RWPE2 (cell line): ENCODE results near the gene ANK3.

ENCODE experiments used
- ATAC-seq: fragments of 200-7000 bp; cut with Tn5 transposase; 3 replicates; pipeline ENCODE4 v1.9.1; 2021; ENCODE audit warnings: low read depth
- DNase-seq: peaks from one replicate; pipeline ENCODE4 v3.0.0-alpha.2; 2020; ENCODE audit warnings: low spot score
- H3K27ac ChIP-seq: fragments of 450-650 bp; 2 replicates; pipeline ENCODE4 v1.5.1; 2017; ENCODE audit warnings: mild to moderate bottlenecking; ENCODE audit not compliant: poor library complexity, severe bottlenecking
- H3K27me3 ChIP-seq: fragments of 250-450 bp; sonication (Bioruptor Pico); 2 replicates; pipeline ENCODE4 v1.5.1; 2021; ENCODE audit warnings: mild to moderate bottlenecking, moderate library complexity; ENCODE audit not compliant: insufficient read depth, poor library complexity, severe bottlenecking
- H3K36me3 ChIP-seq: fragments of 250-450 bp; sonication (Bioruptor Pico); 2 replicates; pipeline ENCODE4 v1.5.1; 2020; ENCODE audit warnings: low read depth, mild to moderate bottlenecking, moderate library complexity
- H3K4me1 ChIP-seq: fragments of 250-450 bp; sonication (Bioruptor Pico); 2 replicates; pipeline ENCODE4 v1.5.1; 2021; ENCODE audit warnings: mild to moderate bottlenecking, moderate library complexity; ENCODE audit not compliant: insufficient read depth, poor library complexity, severe bottlenecking
- H3K4me3 ChIP-seq: fragments of 250-450 bp; sonication (Bioruptor Pico); 2 replicates; pipeline ENCODE4 v1.5.1; 2021; ENCODE audit warnings: mild to moderate bottlenecking, moderate library complexity; ENCODE audit not compliant: severe bottlenecking
- H3K9me3 ChIP-seq: fragments of 250-450 bp; sonication (Bioruptor Pico); 2 replicates; pipeline ENCODE4 v1.5.1; 2021; ENCODE audit warnings: mild to moderate bottlenecking, moderate library complexity; ENCODE audit not compliant: severe bottlenecking
- TF ChIP-seq, protein P1 (sequence below): fragments of 450-650 bp; IDR thresholded peaks from one replicate; pipeline ENCODE4 v1.5.1; 2017; ENCODE audit warnings: mild to moderate bottlenecking, moderate library complexity; ENCODE audit not compliant: poor library complexity, severe bottlenecking

Gene ANK3

DNA sequence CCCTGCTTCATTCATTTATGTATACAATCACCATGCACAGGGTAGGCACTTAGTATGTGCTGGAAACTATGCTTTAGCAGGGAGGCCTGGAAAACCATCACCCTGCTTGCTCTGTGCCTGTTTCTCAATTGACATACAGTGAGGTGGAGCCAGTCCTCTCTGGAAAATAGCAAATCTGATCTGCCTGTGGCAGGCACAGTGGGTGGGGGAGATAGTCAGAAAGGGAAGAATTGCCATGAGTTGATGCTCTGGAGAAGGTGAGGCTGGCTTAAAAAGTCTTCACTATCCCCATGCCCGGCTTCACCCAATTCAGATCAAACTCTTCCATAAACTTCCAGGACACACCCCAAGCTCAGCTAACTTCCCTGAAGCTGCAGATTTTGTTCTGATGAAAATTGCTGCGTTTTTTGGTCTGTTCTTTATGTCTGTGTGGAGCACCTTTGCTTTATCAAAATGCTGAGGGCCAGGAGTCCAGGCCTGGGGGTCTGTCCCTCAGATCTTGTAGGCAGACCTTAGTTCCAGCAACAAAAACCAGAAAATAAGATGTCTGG, 84.8 kb downstream of the ANK3 start:
- H3K4me1 ChIP-seq = no peaks in the 10 kb centered on the region
- no peaks in the 10 kb centered on the region for H3K36me3 ChIP-seq
- TF ChIP-seq, protein P1, sequence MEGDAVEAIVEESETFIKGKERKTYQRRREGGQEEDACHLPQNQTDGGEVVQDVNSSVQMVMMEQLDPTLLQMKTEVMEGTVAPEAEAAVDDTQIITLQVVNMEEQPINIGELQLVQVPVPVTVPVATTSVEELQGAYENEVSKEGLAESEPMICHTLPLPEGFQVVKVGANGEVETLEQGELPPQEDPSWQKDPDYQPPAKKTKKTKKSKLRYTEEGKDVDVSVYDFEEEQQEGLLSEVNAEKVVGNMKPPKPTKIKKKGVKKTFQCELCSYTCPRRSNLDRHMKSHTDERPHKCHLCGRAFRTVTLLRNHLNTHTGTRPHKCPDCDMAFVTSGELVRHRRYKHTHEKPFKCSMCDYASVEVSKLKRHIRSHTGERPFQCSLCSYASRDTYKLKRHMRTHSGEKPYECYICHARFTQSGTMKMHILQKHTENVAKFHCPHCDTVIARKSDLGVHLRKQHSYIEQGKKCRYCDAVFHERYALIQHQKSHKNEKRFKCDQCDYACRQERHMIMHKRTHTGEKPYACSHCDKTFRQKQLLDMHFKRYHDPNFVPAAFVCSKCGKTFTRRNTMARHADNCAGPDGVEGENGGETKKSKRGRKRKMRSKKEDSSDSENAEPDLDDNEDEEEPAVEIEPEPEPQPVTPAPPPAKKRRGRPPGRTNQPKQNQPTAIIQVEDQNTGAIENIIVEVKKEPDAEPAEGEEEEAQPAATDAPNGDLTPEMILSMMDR = no peak
- DNase-seq = no peak
- no peaks in the 10 kb centered on the region for H3K9me3 ChIP-seq
- no peaks in the 10 kb centered on the region for H3K27me3 ChIP-seq
- H3K27ac ChIP-seq = no peak overlapping the region
- ATAC-seq = no peak
- H3K4me3 ChIP-seq = no peak overlapping the region

DNA sequence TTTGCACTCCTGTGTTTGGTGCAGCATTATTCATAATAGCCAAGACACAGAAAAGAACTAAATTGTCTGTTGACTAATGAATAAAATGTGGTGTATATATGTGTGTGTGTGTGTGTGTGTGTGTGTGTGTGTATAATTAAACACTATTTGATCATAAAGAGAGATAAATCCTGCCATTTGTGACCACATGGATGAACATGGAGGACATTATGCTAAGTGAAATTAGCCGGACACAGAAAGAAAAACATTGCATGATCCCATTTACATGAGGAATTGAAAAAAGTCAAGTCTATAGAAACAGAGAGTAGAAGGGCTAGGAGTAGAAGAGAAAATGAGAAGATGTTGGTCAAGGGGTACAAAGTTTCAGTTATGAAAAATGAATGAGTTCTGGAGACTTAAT, 85.9 kb downstream of the ANK3 start:
- no peaks in the 10 kb centered on the region for H3K27me3 ChIP-seq
- no peaks in the 10 kb centered on the region for H3K9me3 ChIP-seq
- H3K4me3 ChIP-seq = no peak overlapping the region
- H3K4me1 ChIP-seq = no peaks in the 10 kb centered on the region
- DNase-seq (no peak), ATAC-seq (no peak)
- no peaks in the 10 kb centered on the region for H3K36me3 ChIP-seq
- TF ChIP-seq, protein P1 = no peak
- H3K27ac ChIP-seq = no peak overlapping the region

DNA sequence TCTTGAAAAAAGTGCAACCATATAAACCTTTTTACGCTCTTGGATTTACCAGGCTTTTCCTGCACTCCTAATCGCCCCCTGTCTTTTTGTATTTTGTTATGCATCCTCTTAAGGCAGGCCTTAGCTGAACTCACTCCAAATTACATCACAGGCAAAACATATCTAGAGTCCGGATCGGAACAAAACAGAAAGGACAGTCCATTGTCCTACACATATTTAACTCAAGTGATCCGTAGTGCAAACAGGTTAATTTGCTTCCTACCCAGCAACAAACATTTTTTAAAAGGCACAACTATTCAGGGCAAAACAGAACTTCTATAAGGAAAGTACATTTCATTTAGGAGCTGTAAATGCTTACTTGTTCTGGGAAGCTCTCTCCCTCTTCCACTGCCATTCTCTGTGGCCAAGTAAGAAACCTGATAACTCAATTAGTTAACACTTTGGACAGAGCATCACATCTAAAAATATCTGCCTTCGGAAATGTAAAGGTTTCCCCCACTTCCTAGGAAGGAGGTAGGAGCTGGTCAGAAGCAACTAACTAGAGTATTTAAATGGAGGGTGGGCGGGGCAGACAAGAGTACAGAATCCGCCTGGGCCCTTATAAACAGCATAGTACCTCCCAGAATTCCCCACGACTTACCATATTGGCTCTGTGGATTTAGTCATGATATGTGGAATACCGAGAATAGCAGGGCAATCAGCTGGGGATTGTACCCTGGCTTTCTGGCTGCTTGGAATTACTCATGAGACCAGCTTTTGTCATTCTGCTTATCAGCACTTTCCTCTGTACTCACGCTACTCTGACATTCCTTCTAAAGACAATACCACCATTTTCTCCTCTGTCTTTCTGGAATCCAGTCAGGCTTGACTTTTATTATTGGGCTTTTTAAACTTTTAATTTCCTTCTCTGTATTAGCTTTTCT, 89.5 kb downstream of the ANK3 start:
- Histone ChIP-seq H3K4me3 (no peak overlapping the region), H3K4me1 (no peaks in the 10 kb centered on the region), H3K9me3 (no peaks in the 10 kb centered on the region), H3K27me3 (no peaks in the 10 kb centered on the region), H3K36me3 (no peaks in the 10 kb centered on the region), H3K27ac (no peak overlapping the region)
- ATAC-seq = no peak
- DNase-seq = no peak
- TF ChIP-seq, protein P1 = no peak

DNA sequence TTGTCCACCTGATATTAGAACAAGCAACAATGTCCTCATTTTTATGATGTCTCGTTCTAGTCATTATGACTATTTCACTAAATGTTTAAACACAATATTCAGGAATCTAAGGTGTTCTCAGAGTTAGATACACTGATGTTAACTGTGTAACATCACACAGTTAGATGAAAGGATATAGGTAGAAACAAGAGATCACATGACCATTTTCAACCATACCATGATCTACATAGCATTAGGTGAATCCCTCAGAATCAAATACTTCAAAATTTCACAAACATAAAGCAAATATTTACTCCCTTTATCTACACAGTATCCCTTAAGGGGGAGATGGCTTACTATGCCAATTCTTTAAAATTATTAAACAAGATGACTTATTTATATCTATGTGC, 90.3 kb downstream of the ANK3 start:
- ATAC-seq = no peak
- Histone ChIP-seq H3K9me3 (no peaks in the 10 kb centered on the region), H3K4me3 (no peak overlapping the region), H3K36me3 (no peaks in the 10 kb centered on the region), H3K27ac (no peak overlapping the region), H3K4me1 (no peaks in the 10 kb centered on the region), H3K27me3 (no peaks in the 10 kb centered on the region)
- DNase-seq = no peak
- TF ChIP-seq, protein P1 = no peak
